GM12891 (cell line): ENCODE data around the gene DPH2.

Experiments
- POLR2A ChIP-seq: IDR thresholded peaks from 2 replicates; pipeline ENCODE4 v1.6.1; 2011; ENCODE audit warnings: low read depth, low read length, control low read depth
- SPI1 ChIP-seq: IDR thresholded peaks from 2 replicates; pipeline ENCODE4 v1.6.1; 2011; ENCODE audit warnings: low read depth, low read length, control low read depth
- TAF1 ChIP-seq: IDR thresholded peaks from 2 replicates; pipeline ENCODE4 v1.6.1; 2011; ENCODE audit warnings: low read depth, low read length, control low read depth

DNA sequence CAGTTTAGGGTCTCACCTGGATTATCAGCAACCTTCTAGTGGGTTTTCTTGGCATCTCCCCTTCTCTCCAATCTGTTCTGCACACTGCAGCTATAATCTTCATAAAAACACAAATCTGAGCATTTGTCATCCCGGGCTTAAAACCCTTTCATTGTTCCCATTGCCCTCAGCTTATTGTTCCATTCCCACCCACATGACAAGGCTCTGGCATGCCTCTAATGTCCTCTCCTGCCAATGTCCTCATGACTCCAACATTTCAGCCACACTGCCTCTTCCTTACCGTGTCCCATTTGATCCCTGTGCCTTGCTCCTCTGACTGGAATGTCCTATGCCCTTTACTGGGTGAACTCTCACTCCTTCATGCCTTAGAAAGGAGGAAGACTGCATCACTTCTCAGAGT lies 7.5 kb upstream of the DPH2 start:
- TF ChIP-seq POLR2A (no peak), SPI1 (no peak), TAF1 (no peak)
